Cerebellar nuclear complex (tissue), 1 donor: ENCODE results near the gene BGN.
A peak's percentile ranks its signal among the peaks of the same experiment; 100 is the strongest.

Experiments
- DNase-seq, 2 experiments: peaks; one replicate each; lab custom pipeline; 2025; lab: John Stamatoyannopoulos, UW

Gene BGN

GRCh38 chrX:153526801-153527200 lies 32.0 kb downstream of the BGN start:
- DNase-seq = no peak

GRCh38 chrX:153527208-153527607 lies 32.4 kb downstream of the BGN start:
- no peak for DNase-seq

- DNase-seq = no peak
Observed at GRCh38 chrX:153530411-153531129, 35.8 kb downstream of the BGN start.

- DNase-seq = no peak
Observed at GRCh38 chrX:153533091-153533490, 38.3 kb downstream of the BGN start.

- no peak for DNase-seq
Observed at GRCh38 chrX:153537080-153537479, 42.3 kb downstream of the BGN start.

- no peak for DNase-seq
Observed at GRCh38 chrX:153537526-153538295, 42.9 kb downstream of the BGN start.

- DNase-seq = no peak
Observed at GRCh38 chrX:153538424-153538823, 43.6 kb downstream of the BGN start.

GRCh38 chrX:153539171-153539978 lies 44.6 kb downstream of the BGN start:
- peak in 1 of 2 experiments; percentile 27 for DNase-seq

- DNase-seq = no peak
Observed at GRCh38 chrX:153539979-153540358, 45.2 kb downstream of the BGN start.

- no peak for DNase-seq
Observed at GRCh38 chrX:153544727-153545126, 49.9 kb downstream of the BGN start.

- peak in 1 of 2 experiments; percentile 21 for DNase-seq
Observed at GRCh38 chrX:153546386-153546785, 51.6 kb downstream of the BGN start.

- no peak for DNase-seq
Observed at GRCh38 chrX:153547195-153547594, 52.4 kb downstream of the BGN start.

GRCh38 chrX:153549231-153549630 lies 54.5 kb downstream of the BGN start:
- DNase-seq = peak; percentile 30 to 31

- DNase-seq = no peak
Observed at GRCh38 chrX:153549807-153550206, 55.0 kb downstream of the BGN start.

GRCh38 chrX:153551135-153551534 lies 56.4 kb downstream of the BGN start:
- no peak for DNase-seq

GRCh38 chrX:153554519-153555167 lies 59.9 kb downstream of the BGN start:
- DNase-seq = peak in 1 of 2 experiments; percentile 29

- no peak for DNase-seq
Observed at GRCh38 chrX:153556767-153557166, 62.0 kb downstream of the BGN start.

GRCh38 chrX:153557618-153558355 lies 63.0 kb downstream of the BGN start:
- no peak for DNase-seq
